ENCODE results near the gene NRIP3. TPM values are rescaled to one million over a fixed set of nuclear protein-coding genes. Genes with fewer than 3 reads are reported as not detected.

Gene NRIP3
- total and polyA plus RNA-seq, 4 donors = under 0.01 to 1.0 (median 0.07) TPM; not detected in 1

DNA sequence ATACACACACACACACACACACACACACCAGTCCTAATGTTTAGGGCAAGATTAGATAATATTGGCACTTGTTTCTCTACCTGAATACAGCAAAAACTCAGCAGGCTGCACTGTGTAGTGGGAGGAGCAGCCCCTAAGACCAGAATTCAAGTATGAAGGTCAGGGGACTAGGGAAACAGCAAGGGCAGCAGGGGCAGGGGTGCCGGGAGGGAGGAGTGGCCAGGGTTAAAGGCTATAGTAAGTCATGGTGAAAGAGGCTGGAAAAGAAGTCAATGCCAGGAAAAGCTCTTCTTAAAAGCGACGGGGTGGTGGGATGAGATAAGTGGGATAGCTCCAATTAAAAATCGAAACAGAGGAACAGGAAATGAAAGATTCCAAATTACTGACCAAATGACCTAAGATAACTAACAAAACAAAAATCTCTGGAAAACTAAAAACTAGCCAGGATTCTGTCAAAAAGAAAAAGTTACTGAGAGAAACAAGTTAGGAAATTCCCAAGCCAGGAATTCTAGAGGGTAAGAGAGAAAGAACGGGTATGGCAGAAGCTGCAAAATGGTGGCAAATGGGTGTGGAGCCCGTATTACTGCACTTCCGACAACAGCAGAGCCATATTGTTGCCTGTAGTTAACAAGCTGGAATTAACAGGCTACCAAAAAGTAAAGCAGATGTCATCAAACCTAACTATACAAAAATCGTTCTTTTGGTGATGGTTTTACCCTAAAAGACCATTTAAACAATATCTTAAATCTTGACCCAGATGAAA lies 62.3 kb downstream of the NRIP3 start:
- H3K4me1 ChIP-seq (ENCODE audit: control insufficient read depth in 4 of 4, insufficient read depth in 4 of 4, low read length in 3 of 4) = no peaks in the 10 kb centered on the region
- WGBS = 71% methylated on average over 8 of the region's 8 CpGs
- H3K27me3 ChIP-seq (ENCODE audit: control insufficient read depth in 4 of 4, insufficient read depth in 4 of 4, low read length in 3 of 4) = no peaks in the 10 kb centered on the region
- H3K9ac ChIP-seq (ENCODE audit: low read depth in 1 of 2, low read length in 2 of 2) = no peak overlapping the region
- H3K4me3 ChIP-seq (ENCODE audit: low read depth in 1 of 3, low read length in 3 of 3) = no peak overlapping the region
- H3K9me3 ChIP-seq (ENCODE audit: control insufficient read depth in 4 of 4, low read length in 3 of 4) = no peaks in the 10 kb centered on the region
- no peak overlapping the region for H3K27ac ChIP-seq (ENCODE audit: low read depth in 1 of 2, low read length in 2 of 2)
- TF ChIP-seq RXRA (IDR thresholded peaks at IDR 0.05) (peak in 1 of 2 donors; percentile 37), NR2F2 (IDR thresholded peaks at IDR 0.05) (peak; percentile 99), ATF3 (IDR thresholded peaks at IDR 0.05) (no peak), RAD21 (IDR thresholded peaks at IDR 0.05) (no peak), JUND (IDR thresholded peaks at IDR 0.05) (no peak), YY1 (IDR thresholded peaks at IDR 0.05) (peak; percentile 43), FOXA1 (IDR thresholded peaks at IDR 0.05) (no peak), HNF4A (conservative IDR thresholded peaks at IDR 0.05) (no peak), ZBTB33 (IDR thresholded peaks at IDR 0.05) (no peak), EGR1 (IDR thresholded peaks at IDR 0.05; ENCODE audit: low read depth in 2 of 2) (no peak), GABPA (IDR thresholded peaks at IDR 0.05 in 1 of 2, conservative IDR thresholded peaks at IDR 0.05 in 1 of 2) (no peak), SP1 (IDR thresholded peaks at IDR 0.05) (no peak), FOXA2 (IDR thresholded peaks at IDR 0.05) (no peak), HNF4G (IDR thresholded peaks at IDR 0.05) (no peak), TAF1 (conservative IDR thresholded peaks at IDR 0.05) (no peak)
- TF ChIP-seq, protein P1, sequence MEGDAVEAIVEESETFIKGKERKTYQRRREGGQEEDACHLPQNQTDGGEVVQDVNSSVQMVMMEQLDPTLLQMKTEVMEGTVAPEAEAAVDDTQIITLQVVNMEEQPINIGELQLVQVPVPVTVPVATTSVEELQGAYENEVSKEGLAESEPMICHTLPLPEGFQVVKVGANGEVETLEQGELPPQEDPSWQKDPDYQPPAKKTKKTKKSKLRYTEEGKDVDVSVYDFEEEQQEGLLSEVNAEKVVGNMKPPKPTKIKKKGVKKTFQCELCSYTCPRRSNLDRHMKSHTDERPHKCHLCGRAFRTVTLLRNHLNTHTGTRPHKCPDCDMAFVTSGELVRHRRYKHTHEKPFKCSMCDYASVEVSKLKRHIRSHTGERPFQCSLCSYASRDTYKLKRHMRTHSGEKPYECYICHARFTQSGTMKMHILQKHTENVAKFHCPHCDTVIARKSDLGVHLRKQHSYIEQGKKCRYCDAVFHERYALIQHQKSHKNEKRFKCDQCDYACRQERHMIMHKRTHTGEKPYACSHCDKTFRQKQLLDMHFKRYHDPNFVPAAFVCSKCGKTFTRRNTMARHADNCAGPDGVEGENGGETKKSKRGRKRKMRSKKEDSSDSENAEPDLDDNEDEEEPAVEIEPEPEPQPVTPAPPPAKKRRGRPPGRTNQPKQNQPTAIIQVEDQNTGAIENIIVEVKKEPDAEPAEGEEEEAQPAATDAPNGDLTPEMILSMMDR (IDR thresholded peaks at IDR 0.05; ENCODE audit: low read depth, low read length, missing input control) = no peak
- TF ChIP-seq, protein P2, sequence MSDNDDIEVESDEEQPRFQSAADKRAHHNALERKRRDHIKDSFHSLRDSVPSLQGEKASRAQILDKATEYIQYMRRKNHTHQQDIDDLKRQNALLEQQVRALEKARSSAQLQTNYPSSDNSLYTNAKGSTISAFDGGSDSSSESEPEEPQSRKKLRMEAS (IDR thresholded peaks at IDR 0.05) = no peak
- TF ChIP-seq, protein P3, sequence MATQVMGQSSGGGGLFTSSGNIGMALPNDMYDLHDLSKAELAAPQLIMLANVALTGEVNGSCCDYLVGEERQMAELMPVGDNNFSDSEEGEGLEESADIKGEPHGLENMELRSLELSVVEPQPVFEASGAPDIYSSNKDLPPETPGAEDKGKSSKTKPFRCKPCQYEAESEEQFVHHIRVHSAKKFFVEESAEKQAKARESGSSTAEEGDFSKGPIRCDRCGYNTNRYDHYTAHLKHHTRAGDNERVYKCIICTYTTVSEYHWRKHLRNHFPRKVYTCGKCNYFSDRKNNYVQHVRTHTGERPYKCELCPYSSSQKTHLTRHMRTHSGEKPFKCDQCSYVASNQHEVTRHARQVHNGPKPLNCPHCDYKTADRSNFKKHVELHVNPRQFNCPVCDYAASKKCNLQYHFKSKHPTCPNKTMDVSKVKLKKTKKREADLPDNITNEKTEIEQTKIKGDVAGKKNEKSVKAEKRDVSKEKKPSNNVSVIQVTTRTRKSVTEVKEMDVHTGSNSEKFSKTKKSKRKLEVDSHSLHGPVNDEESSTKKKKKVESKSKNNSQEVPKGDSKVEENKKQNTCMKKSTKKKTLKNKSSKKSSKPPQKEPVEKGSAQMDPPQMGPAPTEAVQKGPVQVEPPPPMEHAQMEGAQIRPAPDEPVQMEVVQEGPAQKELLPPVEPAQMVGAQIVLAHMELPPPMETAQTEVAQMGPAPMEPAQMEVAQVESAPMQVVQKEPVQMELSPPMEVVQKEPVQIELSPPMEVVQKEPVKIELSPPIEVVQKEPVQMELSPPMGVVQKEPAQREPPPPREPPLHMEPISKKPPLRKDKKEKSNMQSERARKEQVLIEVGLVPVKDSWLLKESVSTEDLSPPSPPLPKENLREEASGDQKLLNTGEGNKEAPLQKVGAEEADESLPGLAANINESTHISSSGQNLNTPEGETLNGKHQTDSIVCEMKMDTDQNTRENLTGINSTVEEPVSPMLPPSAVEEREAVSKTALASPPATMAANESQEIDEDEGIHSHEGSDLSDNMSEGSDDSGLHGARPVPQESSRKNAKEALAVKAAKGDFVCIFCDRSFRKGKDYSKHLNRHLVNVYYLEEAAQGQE (IDR thresholded peaks at IDR 0.05) = no peak
- DNase-seq (ENCODE audit: low spot score) = no peak
- H3K36me3 ChIP-seq (ENCODE audit: control insufficient read depth in 4 of 4, insufficient read depth in 3 of 4, low read depth in 1 of 4, low read length in 3 of 4) = no peaks in the 10 kb centered on the region

Data from liver (tissue), 9 donors.